Ammon's horn (tissue), 1 donor: ENCODE measurements around the gene NABP2.
"Not testable (repeated sequence)": the region's sequence is repeated elsewhere in the genome, so short reads cannot be mapped to it uniquely, and the experiment has no call there.

ENCODE experiments used
- DNase-seq: peaks from one replicate; pipeline ENCODE4 v3.0.0-alpha.2; 2016; ENCODE audit warnings: low spot score

NABP2 gene

GRCh38 chr12:56224102-56224701 lies at the start of gene NABP2:
NABP2 (plus strand) TSS chr12:56224342; CDS start chr12:56224857, 515 bp downstream.
- peak; percentile 98 for DNase-seq

- no peak for DNase-seq
Measured at GRCh38 chr12:56178347-56178746, 45.8 kb upstream of the NABP2 start.

- no peak for DNase-seq
Measured at GRCh38 chr12:56186957-56187356, 37.2 kb upstream of the NABP2 start.

DNA sequence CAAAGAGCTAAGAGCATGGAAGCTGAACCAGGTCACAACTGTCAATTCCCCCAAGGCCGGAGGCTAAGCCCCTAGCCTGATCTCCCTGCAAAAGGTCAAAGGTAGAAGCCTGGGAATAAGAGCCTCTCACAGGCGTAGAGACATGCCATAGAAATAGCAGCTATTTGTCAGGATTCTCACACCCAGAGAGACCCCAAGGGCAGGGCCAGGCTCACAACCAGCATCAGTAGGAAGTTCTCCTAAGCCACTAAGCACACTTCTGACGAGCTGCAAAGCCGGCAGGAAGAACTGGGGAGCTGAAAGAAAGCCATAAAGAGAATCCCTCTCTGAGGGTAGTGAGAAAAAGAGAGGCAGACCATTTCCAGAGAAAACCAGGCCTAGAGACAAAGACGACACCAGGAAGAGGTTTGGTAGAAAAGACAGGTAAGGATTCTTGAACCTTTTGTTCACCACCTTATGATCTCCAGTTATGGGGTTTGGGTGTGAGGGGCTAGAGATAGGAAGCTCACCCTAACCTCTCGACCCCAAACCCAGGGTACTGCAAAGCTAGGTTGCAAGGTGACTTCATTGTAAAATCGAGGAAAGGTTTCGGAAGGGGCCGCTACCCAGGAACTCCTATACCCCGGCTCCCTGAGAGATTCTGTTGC lies 35.9 kb upstream of the NABP2 start:
- no peak for DNase-seq

DNA sequence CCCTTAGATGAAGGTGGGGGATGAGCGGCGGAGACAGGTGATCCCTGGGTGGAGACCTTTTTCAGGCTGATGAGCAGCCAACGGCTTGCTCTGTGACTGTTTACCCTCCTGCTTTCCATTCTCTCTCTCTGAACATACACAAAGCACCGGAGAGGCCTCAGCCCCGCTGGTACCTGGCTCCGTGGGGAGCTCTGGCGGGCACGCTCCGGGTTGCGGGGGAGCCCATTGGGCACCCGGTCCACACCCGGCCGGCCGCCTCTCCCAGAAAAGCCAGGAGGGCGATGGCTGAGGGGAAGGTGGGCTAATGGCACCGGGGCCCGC lies 35.4 kb upstream of the NABP2 start:
- no peak for DNase-seq

GRCh38 chr12:56189099-56189917 lies 34.8 kb upstream of the NABP2 start, which contains the start of gene SMARCC2:
SMARCC2 (minus strand) TSS chr12:56189483; CDS start chr12:56189461, 22 bp downstream.
- peak; percentile 84 for DNase-seq

GRCh38 chr12:56189918-56190694 lies 34.0 kb upstream of the NABP2 start:
- DNase-seq: peak; percentile 78

DNA sequence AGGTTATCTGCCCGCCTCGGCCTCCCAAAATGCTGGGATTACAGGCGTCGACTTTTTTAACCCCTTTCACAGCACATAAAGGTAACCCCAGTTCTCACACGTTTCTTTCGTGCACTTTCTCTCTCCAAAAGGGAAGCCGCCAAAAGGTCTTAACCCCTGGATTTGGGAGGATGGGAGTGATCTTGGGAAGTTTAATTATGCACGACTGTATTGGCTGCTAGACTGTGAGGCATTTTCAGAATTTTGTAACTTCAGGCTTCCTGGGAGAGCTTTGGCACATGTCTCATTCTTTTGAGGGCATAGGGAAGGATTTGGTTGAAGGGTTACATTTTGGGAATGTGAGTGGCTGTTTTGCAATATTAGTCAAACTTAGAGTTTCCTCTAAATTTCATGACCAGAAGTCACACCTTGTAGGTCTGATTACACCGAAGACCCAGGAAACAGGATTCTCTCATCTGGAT lies 33.4 kb upstream of the NABP2 start:
- no peak for DNase-seq

DNA sequence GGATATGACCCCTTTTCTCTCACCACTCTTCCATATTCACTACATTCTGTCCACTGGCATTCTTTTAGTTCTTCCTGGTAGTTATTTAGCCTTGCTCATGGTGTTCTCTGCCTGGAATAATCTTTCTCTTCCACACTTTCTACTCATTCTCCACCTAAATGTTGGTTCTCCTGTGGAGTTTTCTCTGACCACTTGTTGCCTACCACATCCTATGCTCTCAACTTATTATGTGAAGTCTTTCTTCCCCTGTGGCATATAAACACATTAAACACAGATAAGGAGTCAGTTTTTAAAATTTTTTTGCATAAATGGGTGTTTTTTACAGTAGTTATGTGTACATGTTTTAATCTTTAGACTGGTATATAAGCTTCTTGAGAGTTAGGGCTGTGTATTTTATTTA lies 31.6 kb upstream of the NABP2 start:
- DNase-seq: no peak

GRCh38 chr12:56193025-56193578 lies 31.0 kb upstream of the NABP2 start:
- peak; percentile 86 for DNase-seq

DNA sequence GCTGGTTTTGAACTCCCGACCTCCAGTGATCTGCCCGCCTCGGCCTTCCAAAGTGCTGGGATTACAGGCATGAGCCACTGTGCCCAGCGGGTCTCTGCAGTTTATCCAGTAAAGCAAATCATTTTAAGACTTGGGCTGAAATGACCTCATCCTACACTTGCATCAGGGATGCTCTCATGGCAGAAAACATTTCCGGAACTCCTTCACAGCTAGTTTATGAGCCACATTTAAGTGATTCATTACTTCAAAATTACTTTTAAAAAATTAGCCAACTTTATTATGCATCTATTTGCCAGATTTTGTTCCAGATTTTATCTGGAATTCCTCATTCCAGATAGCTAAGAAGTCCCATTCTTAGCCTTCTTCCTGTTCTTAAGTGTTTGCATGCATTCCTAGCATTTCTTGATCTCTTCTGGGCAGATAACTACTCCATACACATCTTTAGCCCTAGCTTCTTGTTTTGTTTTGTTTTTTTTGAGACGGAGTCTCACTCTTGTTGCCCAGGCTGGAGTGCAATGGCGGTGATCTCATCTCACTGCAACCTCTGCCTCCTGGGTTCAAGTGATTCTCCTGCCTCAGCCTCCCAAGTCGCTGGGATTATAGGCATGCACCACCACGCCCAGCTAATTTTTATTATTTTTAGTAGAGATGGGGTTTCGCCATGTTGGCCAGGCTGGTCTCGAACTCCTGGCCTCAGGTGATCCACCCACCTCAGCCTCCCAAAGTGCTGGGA lies 27.2 kb upstream of the NABP2 start:
- DNase-seq: not testable (repeated sequence)

DNA sequence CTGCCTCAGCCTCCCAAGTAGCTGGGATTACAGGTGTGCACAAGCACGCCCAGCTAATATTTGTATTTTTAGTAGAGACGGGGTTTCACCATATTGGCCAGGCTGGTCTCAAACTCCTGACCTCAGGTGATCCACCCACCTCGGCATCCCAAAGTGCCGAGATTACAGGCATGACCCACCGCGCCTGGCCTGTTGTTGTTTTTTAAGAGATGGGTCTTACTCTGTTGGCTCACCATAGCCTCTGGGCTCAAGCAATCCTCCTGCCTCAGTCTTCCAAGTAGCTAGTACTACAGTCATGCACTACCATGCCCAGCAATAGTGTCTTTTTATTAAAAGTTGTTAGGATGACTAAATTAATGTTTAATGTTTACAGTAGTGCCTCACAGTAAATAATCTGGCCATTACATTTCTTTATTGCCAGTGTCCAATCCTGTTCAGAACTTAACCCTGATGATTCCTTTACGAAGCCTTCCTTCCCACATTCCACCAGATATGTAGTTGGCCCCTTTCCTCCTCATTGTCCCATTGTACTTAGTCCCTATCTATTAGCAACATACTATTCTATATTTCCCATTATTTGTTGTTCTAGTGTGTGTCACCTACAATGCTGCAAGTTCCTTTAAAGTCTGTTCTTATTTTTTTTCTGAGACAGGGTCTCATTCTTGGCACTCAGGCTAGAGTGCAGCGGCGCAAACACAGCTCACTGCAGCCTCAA lies 26.1 kb upstream of the NABP2 start:
- DNase-seq: no peak

- no peak for DNase-seq
Measured at GRCh38 chr12:56198836-56199235, 25.3 kb upstream of the NABP2 start.

GRCh38 chr12:56202366-56202765 lies 21.8 kb upstream of the NABP2 start:
- DNase-seq: no peak

DNA sequence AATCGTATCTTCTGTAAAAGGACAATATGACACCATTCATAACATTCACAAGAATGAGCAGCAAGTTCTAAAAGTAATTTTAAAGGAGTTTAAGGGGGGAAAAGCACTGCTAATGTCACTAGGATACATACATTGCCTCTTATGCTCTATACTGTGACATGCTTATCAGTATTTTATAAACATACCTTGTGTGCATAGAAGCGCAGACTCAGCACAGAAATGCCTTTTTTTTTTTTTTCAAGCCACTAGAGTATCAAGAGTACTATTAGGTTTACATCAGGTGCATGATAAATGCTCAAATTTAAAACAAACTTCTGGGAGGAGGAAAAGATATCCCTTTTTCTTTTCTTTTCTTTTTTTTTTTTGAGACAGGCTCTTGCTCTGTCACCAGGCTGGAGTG lies 21.3 kb upstream of the NABP2 start:
- DNase-seq: no peak

GRCh38 chr12:56204275-56204674 lies 19.9 kb upstream of the NABP2 start:
- no peak for DNase-seq

DNA sequence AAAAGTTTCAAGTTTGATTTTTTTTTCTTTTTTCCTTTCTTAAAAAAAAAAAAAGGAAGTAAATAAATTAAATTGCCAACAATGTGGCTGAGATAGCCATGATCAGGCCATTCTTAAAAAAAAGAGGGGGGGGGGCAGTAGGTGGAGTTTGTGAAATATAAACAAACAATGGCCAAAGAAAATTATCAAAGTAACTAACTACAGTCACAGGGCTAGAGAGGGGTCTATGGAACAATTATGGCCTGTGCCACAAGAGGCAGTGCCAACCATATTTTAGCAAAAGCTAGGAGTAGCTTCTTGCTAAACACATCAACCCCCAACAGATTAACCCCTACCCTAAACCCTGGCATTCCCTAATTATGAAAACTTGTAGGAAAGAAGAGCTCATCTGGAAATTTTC lies 18.7 kb upstream of the NABP2 start:
- no peak for DNase-seq

DNA sequence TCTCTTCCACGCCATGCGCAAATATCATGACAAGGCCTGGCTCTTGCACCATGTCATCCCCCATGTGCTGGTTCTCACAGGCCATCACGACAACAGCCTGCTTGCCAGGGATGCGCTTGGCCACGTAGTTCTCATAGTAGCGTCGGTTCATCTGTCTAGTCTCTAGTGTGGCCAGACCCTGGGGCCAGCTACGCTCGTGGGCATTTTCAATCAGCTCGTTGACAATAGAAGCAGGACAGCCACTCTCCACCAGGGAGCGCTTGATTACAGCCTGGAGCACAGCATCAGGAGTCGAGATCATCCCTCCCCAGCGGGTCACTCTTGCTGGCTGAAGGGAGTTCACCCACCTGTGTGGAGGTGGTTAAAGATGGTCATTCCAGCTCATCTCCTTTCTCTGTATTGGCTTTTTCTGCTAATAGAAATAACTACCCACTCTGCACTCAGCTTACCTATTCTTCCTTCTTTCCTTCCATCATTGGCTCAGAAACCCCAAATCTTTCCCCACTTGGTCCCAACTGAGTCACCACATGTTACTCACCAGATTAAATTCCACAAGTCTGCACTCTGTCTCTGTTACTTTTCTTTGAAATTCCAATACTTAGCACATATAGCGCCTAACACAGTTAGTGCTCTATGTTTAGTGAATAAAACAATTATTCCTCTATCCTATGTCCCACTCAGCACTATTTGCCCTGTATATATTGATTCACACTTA lies 17.5 kb upstream of the NABP2 start:
- DNase-seq: peak; percentile 55

- DNase-seq: no peak
Measured at GRCh38 chr12:56208006-56208405, 16.1 kb upstream of the NABP2 start.

- no peak for DNase-seq
Measured at GRCh38 chr12:56212361-56212760, 11.8 kb upstream of the NABP2 start.
